Fibroblast of lung (primary cell): ENCODE results near the gene MCF2L.

Experiments used
- CTCF ChIP-seq, 2 donors: IDR thresholded peaks in 1 of 2; conservative IDR thresholded peaks in 1 of 2; 1 replicate in 1 of 2; 2 replicates in 1 of 2; pipeline ENCODE4 v1.5.1; 2011 to 2012; ENCODE audit warnings: low read length in 2 of 2, control low read depth in 1 of 2, inconsistent platforms in 1 of 2, low read depth in 1 of 2, mild to moderate bottlenecking in 1 of 2
- EZH2 ChIP-seq: IDR thresholded peaks from 2 replicates; pipeline ENCODE4 v1.5.1; 2012; ENCODE audit warnings: low read length, control low read depth, mild to moderate bottlenecking; ENCODE audit errors: missing control alignments

DNA sequence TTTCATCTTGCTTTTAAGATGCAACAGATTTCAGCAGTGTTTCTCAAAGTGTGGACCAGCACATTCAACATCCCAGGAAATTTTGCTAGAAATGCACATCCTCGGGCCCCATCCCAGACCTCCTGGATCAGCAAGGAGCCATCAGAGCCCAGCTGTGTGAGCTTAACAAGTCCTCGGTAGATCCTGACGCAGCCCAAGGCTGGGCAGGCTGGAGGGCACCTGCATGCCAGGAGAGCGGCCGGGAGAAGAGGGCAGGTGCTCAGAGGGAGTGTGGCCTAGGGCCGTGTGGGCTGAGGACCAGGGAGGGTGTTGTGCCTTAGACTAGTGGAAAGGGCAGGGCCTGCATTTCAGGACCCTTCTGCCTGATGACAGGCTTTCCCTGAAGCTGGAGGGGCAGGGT is 2.2 kb upstream of the MCF2L start:
- TF ChIP-seq CTCF (conservative IDR thresholded peaks at IDR 0.05 in 1 of 2, IDR thresholded peaks at IDR 0.05 in 1 of 2; ENCODE audit: low read depth in 1 of 2, low read length in 2 of 2): no peak
- TF ChIP-seq EZH2: no peak
